SK-N-DZ (cell line): Measurements from ENCODE around the gene RELT.
A peak's percentile ranks its signal among the peaks of the same experiment; 100 is the strongest.

ENCODE experiments used
- DNase-seq: peaks from one replicate; pipeline ENCODE4 v3.0.0-alpha.2; 2015; ENCODE audit warnings: low spot score

The RELT gene

DNA sequence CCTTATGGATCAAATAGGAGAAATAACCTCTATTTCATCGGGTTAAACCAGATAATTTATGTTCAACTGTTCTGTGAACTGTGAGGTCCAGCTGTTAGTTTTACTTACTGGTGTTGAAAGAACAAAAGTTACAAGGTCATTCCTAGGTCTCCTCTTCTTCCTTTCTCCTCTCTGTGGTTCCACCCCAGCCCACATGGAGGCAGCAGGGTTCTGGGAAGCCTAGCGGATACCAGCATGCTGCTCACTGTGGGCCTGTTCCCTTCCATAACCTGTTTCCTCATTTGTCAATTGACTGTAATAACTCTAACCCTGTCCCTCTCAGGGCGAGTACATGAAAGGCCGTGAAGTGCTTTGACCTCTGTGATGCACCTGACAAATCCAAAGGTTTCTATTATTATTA, 27.8 kb downstream of the RELT start:
- peak; percentile 49 for DNase-seq

DNA sequence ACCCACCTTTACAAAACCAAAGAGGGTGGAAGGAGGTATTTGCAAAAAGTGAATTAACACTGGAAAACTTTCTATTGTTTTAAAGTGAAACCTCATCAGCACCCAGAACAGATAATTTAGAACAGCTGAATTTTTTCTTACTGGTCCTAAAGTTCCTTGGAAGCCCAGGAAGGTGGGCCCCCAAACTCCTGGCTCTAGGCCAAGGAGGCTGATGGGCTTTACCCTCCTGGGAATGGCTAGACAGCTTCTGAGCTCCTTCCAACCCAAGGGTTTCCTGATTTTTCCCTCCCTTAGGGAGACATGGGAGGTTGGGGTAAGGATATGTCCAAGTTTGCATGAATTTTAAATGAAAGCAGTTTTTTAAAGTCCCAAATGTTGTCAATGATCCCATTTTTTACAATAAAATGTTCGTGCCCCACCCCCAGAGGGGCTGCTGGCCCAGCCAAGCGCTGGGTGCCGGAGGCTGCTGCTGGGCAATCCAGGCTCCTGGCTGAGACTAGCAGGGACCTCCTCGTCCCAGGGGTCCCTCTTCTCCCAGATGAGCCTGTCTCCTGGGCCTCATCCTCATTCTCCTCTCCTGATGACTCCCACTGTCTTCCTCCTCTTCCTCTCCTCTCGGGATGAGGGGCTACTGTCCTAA, 28.4 kb downstream of the RELT start:
- no peak for DNase-seq

DNA sequence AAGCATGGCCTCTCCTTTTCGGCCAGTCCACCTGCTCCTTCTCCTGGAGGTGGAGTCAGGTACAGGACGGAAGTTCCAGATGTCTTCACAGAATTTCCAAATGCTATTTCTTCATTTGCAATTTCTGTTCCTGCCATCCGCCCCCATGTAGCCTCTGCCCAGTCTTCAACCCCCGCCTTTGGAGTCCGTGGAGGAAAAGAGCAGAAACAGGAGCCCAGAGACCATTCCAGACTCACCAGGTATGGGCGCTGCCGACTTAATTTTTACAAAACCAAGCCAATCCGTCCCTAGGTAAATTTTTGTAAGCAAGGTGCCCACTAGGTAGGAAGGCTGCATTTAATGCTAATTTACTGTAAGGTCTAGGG, 28.9 kb downstream of the RELT start:
- no peak for DNase-seq

DNA sequence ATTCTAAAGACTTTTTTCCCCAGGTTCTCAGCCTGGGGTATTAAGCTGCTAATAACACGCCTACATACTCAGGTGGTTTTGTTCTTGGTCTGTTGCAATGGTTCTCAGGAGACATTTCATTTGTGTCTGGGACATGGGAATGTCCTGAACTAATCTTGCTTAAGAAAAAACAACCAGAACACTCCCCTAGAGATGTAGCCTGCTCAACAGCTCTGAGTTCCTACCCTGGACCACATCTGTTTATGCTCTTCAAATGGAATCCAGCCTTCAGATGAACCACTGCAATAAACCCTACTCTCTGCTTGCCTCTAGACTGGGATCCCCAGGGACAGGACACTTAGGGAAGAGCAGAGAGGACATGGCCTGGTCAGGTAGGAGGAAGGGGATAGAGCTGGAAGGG, 29.9 kb downstream of the RELT start:
- DNase-seq, result no peak

DNA sequence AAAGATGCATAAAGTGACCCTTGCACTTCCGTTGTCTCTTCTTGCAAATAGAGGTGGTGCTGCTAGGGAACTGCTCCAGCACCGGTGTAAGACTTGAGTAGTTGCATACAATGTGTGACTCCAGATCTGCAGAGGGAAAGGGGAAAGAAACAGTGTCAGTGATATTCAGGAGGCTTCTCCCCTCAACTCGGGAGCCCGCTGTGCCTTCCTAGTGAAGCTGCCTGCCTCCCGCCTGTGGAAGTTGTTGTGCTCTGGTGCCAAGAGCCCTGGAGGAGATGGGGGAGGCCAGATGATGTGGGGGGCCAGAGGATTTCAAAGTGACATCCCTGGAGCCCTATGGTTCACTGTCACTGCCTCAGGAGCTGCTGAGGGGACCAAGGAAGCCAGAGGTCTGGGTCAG, 30.4 kb downstream of the RELT start:
- DNase-seq, result no peak

DNA sequence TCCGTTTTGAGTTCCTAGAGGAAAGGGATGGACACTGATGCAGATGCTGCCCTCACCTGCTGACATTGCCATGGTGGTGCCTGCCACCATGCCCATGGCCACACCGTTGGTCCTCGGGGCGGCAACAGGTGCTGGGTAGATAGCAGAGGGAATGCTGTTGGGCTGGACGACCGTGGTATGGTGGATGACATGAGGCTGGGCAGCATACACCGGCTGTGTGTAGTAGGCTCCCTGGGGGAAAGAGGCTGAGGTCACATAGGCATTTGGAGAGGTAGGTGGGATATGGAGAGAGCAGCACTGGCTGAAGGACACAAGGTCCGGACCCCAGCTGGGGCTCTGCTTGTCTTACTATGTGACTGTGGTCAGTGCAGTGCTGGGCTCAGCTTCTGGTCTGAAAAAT, 33.2 kb downstream of the RELT start:
- DNase-seq, result no peak

DNA sequence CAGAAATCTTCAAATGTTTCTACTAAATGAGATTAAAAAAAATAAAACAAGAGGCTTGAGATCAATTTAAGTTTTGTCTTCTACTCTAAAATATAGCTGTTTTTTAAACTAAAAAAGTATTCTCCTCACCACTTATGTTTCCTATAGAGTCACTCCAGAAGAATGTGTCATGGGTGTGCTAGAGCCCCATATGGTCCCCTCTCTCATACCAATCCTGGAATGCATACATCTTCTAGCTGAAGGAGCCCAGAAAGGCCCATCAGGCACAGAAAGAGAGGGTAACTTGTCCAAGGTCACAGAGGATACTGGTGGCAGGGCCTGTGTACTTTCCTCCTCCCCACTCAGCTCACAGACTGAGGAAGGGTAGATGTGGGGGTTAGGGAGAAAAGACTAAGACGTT, 34.4 kb downstream of the RELT start:
- DNase-seq, result no peak

DNA sequence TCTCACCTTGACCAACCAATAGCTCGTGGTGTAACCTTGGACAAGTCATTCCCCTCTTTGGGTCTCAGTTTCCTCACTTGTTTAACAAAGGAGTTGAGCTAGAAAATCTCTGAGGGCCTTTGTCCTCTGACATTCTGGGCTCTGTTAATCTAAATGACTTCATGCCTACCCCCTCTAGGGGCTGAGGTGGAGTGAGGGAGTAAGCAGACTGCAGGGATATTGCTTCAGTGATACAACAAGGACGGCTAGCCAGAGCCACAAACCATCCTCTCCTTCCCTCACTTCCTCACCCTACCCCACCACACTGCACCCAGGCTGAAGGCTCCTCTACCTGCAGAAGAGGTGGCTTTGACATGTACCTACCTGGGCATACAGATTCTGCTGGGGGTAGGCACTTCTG, 34.8 kb downstream of the RELT start:
- DNase-seq, result no peak

DNA sequence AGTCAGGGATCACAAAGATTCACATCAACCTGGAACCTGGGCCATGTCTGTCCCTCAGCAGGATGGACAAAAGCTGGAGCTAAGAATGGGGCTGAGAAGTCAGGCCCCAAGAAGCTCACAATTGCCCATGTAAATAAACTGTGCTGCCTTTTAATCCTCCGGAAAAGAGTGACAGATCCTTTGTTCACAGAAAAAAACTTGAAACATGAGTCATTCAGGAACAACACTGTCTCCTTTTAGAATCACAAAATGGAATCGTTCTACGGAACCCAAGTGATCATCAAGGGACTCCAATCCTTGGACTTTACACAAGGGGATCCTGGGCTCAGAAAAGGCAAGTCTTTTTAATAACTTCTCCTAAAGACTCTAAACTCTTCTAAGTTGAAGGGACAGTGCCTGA, 36.1 kb downstream of the RELT start:
- no peak for DNase-seq

DNA sequence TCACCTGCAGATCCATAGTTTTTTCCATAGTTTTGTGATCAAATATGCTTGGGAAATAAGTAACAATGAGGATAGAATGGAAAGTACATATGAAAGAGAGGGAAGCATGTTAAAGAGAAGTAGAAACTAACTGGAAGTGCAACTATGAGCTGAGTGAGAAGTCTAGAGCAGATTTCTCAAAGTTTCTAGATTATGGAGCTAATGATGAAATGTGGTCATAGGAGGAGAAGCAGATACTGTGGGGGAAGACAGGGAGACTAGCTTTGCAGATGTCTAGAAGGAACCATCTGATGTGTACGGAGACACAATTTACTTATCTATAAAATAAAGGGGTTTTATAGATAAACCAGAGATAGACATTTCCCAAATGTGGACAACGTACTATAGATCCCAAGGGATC, 37.1 kb downstream of the RELT start:
- no peak for DNase-seq

DNA sequence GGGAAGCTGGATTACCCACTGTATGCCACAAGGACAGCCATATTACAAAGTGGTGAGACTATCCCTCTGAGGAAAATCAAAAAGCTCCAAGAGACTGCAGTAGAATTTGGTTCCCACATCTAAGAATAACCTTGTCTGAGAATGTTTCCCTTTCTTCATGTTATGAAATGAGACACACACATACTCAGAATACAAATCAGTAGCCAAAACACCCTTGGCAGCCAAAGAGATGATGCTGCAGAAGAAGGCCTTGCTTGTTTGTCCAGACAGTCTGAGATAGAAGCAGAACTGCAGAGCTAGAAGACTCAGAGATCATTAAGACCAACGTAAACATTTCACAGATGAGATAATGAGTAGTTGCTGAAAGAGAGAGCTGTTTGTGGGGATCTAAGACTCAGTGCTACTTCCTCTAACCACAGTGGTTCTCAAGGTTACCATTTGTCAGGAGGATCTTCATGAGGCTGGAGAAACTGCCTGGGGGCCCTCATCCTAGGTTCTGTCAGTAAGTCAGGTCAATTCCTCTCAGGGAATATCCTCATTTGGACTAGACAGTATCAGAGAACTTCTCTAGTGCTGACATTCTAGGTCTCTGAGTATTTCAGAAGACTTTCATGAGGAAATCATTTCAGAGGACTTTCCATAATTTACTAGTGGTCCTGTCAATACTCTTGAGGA, 38.9 kb downstream of the RELT start:
- DNase-seq, result no peak

DNA sequence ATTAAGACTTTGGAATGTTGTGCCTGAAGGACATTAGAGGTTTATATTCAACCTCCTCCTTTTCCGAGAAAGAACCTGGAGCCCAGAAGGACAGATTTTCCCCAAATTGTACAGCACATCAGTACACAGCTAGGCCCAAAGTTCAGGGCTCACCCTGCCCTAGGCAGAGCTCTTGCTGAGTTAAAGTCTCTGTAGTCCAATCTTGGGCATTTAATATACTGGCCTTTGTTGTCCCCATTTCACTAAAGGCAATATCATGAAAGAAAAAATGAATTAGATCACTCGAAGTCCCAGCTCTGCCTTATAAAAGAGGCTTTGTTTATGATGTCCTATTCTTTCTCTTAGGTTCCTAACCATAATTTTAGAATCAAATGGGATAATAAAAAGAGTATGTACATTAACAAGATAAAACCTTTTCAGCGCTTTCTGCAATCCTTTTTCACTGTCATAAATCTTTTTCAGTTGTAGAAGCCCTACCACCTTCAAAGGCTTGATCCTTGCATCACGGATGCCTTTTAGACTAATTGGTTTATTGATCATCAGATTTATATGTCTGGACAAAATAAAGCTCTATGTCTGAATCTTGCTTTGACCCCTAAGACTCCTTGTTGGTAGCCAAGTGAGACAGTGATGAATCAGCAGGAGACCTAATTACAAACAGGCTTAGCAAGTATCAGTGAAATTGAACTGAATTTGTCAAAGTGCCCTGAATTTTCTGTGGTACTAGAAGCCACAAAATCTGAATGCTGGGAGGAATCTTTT, 39.8 kb downstream of the RELT start:
- no peak for DNase-seq

DNA sequence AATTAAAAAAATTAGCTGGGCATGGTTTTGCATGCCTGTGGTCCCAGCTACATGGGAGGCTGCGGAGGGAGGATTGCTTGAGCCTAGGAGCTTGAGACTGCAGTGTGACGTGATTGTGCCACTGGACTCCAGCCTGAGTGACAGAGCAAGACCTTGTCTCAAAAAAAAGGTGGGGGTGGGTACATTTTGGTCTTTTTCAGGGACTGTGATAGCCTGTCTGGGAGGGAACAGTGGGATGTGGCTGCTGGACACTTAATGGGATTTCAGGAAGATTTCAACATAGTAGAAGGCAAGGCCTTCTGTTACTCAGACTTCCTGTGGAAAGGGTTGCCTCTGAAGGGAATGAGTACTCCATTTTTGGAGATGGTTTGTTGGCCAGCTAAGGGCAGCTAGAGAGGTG, 40.6 kb downstream of the RELT start:
- no peak for DNase-seq

DNA sequence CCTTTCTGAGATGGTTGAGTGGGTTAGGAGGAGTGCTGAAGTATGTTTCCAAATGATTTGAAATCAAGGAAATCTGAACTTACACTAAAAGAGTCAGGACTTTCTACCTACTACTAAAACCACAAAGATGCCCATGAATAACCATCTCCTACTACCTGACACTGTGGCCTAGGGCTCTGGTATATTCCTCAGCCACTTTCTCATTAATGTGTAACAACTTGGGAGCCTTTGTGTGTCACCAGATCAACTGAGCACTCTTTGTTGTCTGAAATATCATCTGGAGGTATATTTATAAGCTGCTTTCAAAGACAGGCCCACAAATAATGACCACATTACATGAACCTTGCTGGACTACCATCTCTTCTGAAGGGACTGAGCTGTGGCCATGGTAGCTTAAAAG, 43.9 kb downstream of the RELT start:
- no peak for DNase-seq

DNA sequence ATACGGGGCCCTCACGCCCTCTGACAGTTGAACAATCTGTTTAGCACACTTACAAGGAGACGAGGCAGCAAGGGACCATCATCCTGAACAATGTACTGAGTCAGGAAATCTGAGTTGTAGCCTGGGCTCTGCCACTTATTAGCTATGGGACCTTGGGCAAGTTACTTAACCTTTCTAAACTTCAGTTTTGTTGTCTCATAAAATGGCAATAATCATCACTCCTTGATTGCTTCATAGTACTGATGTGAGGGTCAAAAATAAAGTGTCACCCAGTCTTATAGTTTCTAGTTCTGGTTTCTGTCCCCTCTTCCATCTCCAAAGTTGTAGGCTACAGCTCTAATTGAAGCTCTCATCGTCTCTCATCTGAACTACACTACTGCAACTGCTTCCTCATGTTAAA, 46.7 kb downstream of the RELT start:
- DNase-seq, result no peak

DNA sequence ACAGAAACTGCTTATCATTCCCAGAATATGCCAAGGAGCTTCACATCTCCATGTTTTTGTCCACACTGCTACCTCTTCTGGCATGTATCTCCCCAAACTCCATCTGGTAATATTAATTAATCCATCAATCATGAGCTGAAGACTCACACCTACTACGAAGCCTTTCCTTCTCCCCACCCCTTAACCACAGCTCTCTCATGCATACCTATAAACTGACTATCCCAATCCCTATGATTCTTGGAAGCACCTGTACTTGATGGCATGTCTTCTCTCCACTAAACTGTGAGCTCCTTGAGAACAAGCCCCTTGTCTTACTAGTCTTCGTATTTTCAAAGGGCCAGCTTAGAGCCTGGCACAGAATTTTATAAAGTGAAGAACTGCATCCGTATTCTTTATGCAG, 47.3 kb downstream of the RELT start:
- no peak for DNase-seq

DNA sequence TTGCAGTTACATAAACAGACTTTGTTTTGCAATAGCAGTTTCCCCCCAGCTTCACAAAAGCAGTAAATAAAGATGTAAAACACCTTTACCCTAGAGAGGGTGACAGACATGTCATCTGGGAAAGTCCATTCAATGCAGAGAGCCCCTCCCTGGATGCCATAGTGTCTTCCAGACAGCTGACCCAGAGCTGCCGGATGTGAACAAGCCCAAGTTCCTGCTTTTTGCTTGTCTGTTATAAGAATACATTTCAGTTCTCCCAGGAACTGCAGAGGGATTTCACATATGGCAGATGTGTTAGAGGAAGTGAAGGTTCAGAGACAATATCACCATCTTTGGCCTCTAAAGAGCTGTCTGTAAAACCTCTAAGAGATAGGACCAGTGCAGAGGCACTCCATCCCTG, 48.9 kb downstream of the RELT start:
- no peak for DNase-seq

DNA sequence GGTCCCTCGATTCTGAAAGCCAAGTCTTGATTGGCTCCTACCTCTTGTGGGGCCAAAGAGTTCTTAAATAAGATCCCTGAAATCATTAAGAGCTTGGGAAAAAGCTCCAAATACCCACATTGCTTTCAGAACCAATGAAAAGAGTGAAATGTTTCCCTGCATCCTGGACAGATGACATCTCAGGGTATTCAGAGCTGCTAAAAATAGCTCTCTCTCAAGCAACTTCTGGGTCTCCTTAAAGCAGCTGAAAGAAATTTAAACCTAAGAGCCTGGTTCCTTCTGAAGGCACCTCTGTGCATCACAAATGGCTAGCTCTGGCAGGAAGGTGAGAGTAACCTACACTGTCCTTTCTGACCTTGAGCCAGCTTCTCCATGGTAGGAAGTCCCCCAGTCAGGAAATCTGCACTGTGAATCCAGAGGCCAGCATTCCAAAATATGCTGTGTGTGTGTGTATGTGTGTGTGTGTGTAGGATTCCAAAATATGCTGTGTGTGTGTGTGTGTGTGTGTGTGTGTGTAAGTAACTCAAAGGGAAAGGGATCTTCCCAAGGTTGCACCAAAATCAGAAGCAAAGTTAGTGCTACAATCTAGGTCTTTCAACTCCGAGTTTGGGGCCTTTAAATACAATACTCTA, 50.1 kb downstream of the RELT start:
- DNase-seq, result no peak

DNA sequence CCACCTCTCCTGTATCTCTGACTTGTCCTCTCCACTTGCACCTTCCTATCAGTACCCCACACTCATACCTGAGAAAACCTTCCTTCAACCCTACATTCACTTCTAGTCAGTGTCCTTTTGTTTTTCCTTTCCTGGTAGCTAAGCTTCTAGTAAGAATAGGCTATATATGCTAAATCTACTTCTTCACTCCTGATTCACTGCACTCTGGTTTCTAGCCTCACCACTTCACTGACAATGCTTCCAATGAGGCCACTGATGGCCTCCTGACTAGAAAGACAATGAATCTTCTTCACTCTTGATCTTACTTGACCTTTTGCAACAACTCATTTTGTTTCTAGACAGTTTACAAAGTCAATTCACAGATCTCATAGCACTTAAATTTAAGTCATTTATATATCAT, 52.0 kb downstream of the RELT start:
- no peak for DNase-seq

DNA sequence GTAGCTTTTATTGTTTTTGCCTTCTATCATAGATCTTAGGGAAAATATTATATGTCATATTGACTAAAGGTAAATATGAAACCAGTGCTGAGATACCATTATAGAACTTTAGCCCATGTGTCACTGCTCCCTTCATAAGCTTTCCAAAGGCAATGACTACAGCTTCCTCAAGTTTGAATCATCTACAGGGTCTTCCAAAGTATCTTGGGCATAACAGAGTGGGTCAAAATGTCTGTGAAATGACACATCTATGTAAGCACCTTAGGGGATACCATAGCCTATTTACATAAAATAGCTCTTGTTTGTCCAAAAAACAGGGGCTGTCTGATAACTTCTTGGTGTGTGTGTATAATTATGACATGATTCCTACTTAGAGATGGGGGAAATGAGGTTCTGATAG, 52.5 kb downstream of the RELT start:
- DNase-seq, result no peak

DNA sequence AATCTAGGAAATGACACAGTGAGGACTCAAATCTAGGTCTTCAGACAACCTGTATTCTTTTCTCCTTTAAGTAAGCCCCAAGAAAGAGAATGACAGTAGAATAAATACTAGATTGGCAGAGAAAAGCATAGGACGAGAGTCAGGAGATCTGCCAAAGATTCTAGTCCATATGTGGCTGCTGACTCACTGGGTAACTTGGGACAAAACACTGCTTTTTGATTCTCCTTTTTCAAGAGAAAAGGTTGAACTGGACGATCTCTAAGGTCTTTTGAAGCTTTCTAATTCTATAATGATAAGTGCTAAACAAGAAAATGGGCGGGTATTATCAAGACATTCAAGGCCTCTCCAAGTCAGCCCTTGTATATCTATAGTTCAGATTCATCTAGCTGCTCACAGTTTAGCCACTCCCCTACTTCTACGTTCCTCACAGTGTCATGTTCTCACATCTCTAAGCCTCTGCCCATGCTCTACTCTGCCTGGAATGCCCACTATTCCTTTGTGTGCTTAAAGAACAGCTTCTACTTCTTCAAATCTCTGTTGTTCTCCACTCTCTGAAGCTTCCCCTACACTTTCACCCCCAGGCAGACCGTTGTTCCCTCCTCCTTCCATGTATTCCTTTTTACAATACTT, 53.0 kb downstream of the RELT start:
- DNase-seq, result no peak

DNA sequence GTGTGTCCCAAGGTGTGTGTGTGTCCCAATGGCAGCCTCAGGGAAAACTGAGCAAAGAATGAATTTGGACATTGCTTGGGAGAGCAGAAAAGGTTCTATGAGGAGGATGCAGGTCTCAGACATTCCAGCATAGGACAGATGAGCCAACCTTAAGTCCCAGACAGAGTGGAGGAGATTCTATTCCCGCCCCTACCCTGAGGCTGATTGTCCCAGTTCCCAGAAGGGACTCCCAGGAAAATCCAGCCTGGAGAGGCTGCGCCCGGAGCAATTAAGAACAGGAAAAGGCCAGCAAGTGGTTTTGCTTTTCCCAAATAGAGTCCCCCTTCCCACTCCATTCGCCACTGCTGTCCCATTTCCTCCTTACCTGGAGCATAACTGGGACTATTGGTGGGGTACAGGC, 54.1 kb downstream of the RELT start:
- no peak for DNase-seq
